ENCODE measurements around the gene SFXN2.

Gene SFXN2

GRCh38 chr10:102712843-102713538 lies 1.4 kb upstream of the SFXN2 start:
- peaks cover 14% of the 10 kb centered on the region for H3K79me1 ChIP-seq (ENCODE audit: low read length)
- no peak overlapping the region for H4K12ac ChIP-seq (ENCODE audit: low read depth, low read length)
- no peak overlapping the region for H3K18ac ChIP-seq (ENCODE audit: low read length)
- H3K79me2 ChIP-seq (ENCODE audit: control insufficient read depth, insufficient read depth, low read length, poor library complexity) = peaks cover 6% of the 10 kb centered on the region
- no peak overlapping the region for H4K8ac ChIP-seq (ENCODE audit: low read depth, low read length)
- no peak overlapping the region for H2BK5ac ChIP-seq (ENCODE audit: low read depth, low read length, poor library complexity)
- H3K4me2 ChIP-seq (ENCODE audit: low read length) = peak overlapping the region; percentile 88
- no peak for DNase-seq
- H3K4me1 ChIP-seq (ENCODE audit: control insufficient read depth in 1 of 2, insufficient read depth in 2 of 2, low read length in 2 of 2) = peaks cover 11 to 19% of the 10 kb centered on the region in 2 experiments
- no peak overlapping the region for H3K4ac ChIP-seq (ENCODE audit: low read depth, low read length)
- peak overlapping the region; percentile 45 for H3K27ac ChIP-seq (ENCODE audit: low read depth, low read length)
- no peaks in the 10 kb centered on the region for H3K36me3 ChIP-seq (ENCODE audit: control insufficient read depth in 1 of 2, insufficient read depth in 2 of 2, low read length in 2 of 2)
- H2AFZ ChIP-seq (ENCODE audit: insufficient read depth, low read length, poor library complexity) = no peak overlapping the region
- H3K9ac ChIP-seq (ENCODE audit: low read length) = peak overlapping the region; percentile 91
- no peak overlapping the region for H2BK120ac ChIP-seq (ENCODE audit: insufficient read depth, low read length, poor library complexity)
- no peaks in the 10 kb centered on the region for H3K27me3 ChIP-seq (ENCODE audit: insufficient read depth, low read length)
- H4K91ac ChIP-seq (ENCODE audit: low read depth, low read length) = no peak overlapping the region
- no peak overlapping the region for H3K14ac ChIP-seq (ENCODE audit: low read length)
- no peak overlapping the region for H2BK12ac ChIP-seq (ENCODE audit: low read length)
- H2AK5ac ChIP-seq (ENCODE audit: low read length) = no peak overlapping the region
- H3K4me3 ChIP-seq (ENCODE audit: low read depth, low read length) = no peak overlapping the region
- H3K9me3 ChIP-seq (ENCODE audit: insufficient read depth, low read depth, low read length) = no peaks in the 10 kb centered on the region
- H3K23ac ChIP-seq (ENCODE audit: low read length) = no peak overlapping the region
- no CpG with 5 or more reads among the region's 8 CpGs for WGBS (ENCODE audit: extremely low coverage, insufficient coverage, insufficient read length)

DNA sequence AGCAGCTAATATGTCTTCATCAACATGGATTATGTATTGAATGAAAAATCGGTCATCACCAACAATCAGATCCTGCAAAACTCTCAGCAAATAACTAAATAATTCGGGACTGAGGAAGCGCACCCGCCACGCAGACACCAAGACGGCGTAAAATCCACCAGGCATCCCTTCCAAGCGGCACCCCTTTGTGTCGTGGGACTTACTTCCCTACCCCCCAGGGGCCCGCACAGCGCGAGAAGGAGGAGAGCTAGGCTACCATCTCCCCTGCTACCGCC lies 960 bp upstream of the SFXN2 start:
- no CpG with 5 or more reads among the region's 13 CpGs for WGBS (ENCODE audit: extremely low coverage, insufficient coverage, insufficient read length)
- Histone ChIP-seq H3K79me2 (ENCODE audit: control insufficient read depth, insufficient read depth, low read length, poor library complexity) (peaks cover 6% of the 10 kb centered on the region), H3K36me3 (ENCODE audit: control insufficient read depth in 1 of 2, insufficient read depth in 2 of 2, low read length in 2 of 2) (no peaks in the 10 kb centered on the region), H2AFZ (ENCODE audit: insufficient read depth, low read length, poor library complexity) (peak overlapping the region; percentile 78), H3K79me1 (ENCODE audit: low read length) (peaks cover 15% of the 10 kb centered on the region), H3K27ac (ENCODE audit: low read depth, low read length) (peak overlapping the region; percentile 45), H3K4ac (ENCODE audit: low read depth, low read length) (peak overlapping the region; percentile 28), H4K91ac (ENCODE audit: low read depth, low read length) (peak overlapping the region; percentile 53), H2BK5ac (ENCODE audit: low read depth, low read length, poor library complexity) (peak overlapping the region; percentile 60), H3K4me3 (ENCODE audit: low read depth, low read length) (peak overlapping the region; percentile 90), H3K27me3 (ENCODE audit: insufficient read depth, low read length) (no peaks in the 10 kb centered on the region), H3K9me3 (ENCODE audit: insufficient read depth, low read depth, low read length) (no peaks in the 10 kb centered on the region), H3K14ac (ENCODE audit: low read length) (peak overlapping the region; percentile 69), H2BK120ac (ENCODE audit: insufficient read depth, low read length, poor library complexity) (no peak overlapping the region), H4K8ac (ENCODE audit: low read depth, low read length) (peak overlapping the region; percentile 75), H2BK12ac (ENCODE audit: low read length) (no peak overlapping the region), H4K12ac (ENCODE audit: low read depth, low read length) (peak overlapping the region; percentile 15), H3K4me1 (ENCODE audit: control insufficient read depth in 1 of 2, insufficient read depth in 2 of 2, low read length in 2 of 2) (peaks cover 11 to 20% of the 10 kb centered on the region in 2 experiments), H3K18ac (ENCODE audit: low read length) (peak overlapping the region; percentile 2), H3K9ac (ENCODE audit: low read length) (peak overlapping the region; percentile 91), H3K23ac (ENCODE audit: low read length) (no peak overlapping the region), H2AK5ac (ENCODE audit: low read length) (no peak overlapping the region), H3K4me2 (ENCODE audit: low read length) (peak overlapping the region; percentile 88)
- peak; percentile 45 to 73 for DNase-seq

GRCh38 chr10:102713814-102714620 lies 419 bp upstream of the SFXN2 start, which contains the start of gene ARL3:
Gene ARL3 (minus strand): TSS chr10:102714397. CDS start chr10:102714275, 122 bp downstream.
- Histone ChIP-seq H3K4me3 (ENCODE audit: low read depth, low read length) (peak within 1 kb of the TSS; percentile 90), H2BK12ac (ENCODE audit: low read length) (peak within 1 kb of the TSS; percentile 6), H3K14ac (ENCODE audit: low read length) (peak within 1 kb of the TSS; percentile 86), H3K27ac (ENCODE audit: low read depth, low read length) (peak within 1 kb of the TSS; percentile 45), H3K9ac (ENCODE audit: low read length) (peak within 1 kb of the TSS; percentile 92), H3K4me1 (ENCODE audit: control insufficient read depth in 1 of 2, insufficient read depth in 2 of 2, low read length in 2 of 2) (peaks cover 15 to 23% of the 10 kb centered on the region in 2 experiments), H3K9me3 (ENCODE audit: insufficient read depth, low read depth, low read length) (no peaks in the 10 kb centered on the region), H3K27me3 (ENCODE audit: insufficient read depth, low read length) (no peaks in the 10 kb centered on the region), H4K8ac (ENCODE audit: low read depth, low read length) (peak within 1 kb of the TSS; percentile 79), H3K18ac (ENCODE audit: low read length) (peak within 1 kb of the TSS; percentile 67), H2BK120ac (ENCODE audit: insufficient read depth, low read length, poor library complexity) (peak within 1 kb of the TSS; percentile 77), H3K4me2 (ENCODE audit: low read length) (peak within 1 kb of the TSS; percentile 95), H3K36me3 (ENCODE audit: control insufficient read depth in 1 of 2, insufficient read depth in 2 of 2, low read length in 2 of 2) (no peaks in the 10 kb centered on the region), H3K79me1 (ENCODE audit: low read length) (peaks cover 17% of the 10 kb centered on the region), H2AFZ (ENCODE audit: insufficient read depth, low read length, poor library complexity) (peak within 1 kb of the TSS; percentile 78), H4K91ac (ENCODE audit: low read depth, low read length) (peak within 1 kb of the TSS; percentile 74), H2BK5ac (ENCODE audit: low read depth, low read length, poor library complexity) (peak within 1 kb of the TSS; percentile 60), H3K23ac (ENCODE audit: low read length) (no peak within 1 kb of the TSS), H3K4ac (ENCODE audit: low read depth, low read length) (peak within 1 kb of the TSS; percentile 60), H2AK5ac (ENCODE audit: low read length) (peak within 1 kb of the TSS; percentile 7), H3K79me2 (ENCODE audit: control insufficient read depth, insufficient read depth, low read length, poor library complexity) (peaks cover 6% of the 10 kb centered on the region), H4K12ac (ENCODE audit: low read depth, low read length) (peak within 1 kb of the TSS; percentile 28)
- DNase-seq = peak; percentile 96 to 98
- WGBS (ENCODE audit: extremely low coverage, insufficient coverage, insufficient read length) = no CpG with 5 or more reads among the region's 62 CpGs

- no peak overlapping the region for H3K4me2 ChIP-seq (ENCODE audit: low read length)
- no peak overlapping the region for H2AFZ ChIP-seq (ENCODE audit: insufficient read depth, low read length, poor library complexity)
- H3K27ac ChIP-seq (ENCODE audit: low read depth, low read length) = peak overlapping the region; percentile 32
- peaks cover 15 to 21% of the 10 kb centered on the region in 2 experiments for H3K4me1 ChIP-seq (ENCODE audit: control insufficient read depth in 1 of 2, insufficient read depth in 2 of 2, low read length in 2 of 2)
- H3K27me3 ChIP-seq (ENCODE audit: insufficient read depth, low read length) = no peaks in the 10 kb centered on the region
- WGBS (ENCODE audit: extremely low coverage, insufficient coverage, insufficient read length) = no CpG with 5 or more reads among the region's 1 CpG
- DNase-seq = no peak
- peak overlapping the region; percentile 20 for H2BK5ac ChIP-seq (ENCODE audit: low read depth, low read length, poor library complexity)
- H4K8ac ChIP-seq (ENCODE audit: low read depth, low read length) = peak overlapping the region; percentile 16
- H3K4me3 ChIP-seq (ENCODE audit: low read depth, low read length) = no peak overlapping the region
- no peak overlapping the region for H3K14ac ChIP-seq (ENCODE audit: low read length)
- H3K9ac ChIP-seq (ENCODE audit: low read length) = no peak overlapping the region
- H3K9me3 ChIP-seq (ENCODE audit: insufficient read depth, low read depth, low read length) = no peaks in the 10 kb centered on the region
- no peak overlapping the region for H4K12ac ChIP-seq (ENCODE audit: low read depth, low read length)
- H4K91ac ChIP-seq (ENCODE audit: low read depth, low read length) = no peak overlapping the region
- peaks cover 17% of the 10 kb centered on the region for H3K79me1 ChIP-seq (ENCODE audit: low read length)
- H3K79me2 ChIP-seq (ENCODE audit: control insufficient read depth, insufficient read depth, low read length, poor library complexity) = peaks cover 6% of the 10 kb centered on the region
- peak overlapping the region; percentile 65 for H2BK12ac ChIP-seq (ENCODE audit: low read length)
- peak overlapping the region; percentile 50 for H2AK5ac ChIP-seq (ENCODE audit: low read length)
- peak overlapping the region; percentile 37 for H3K4ac ChIP-seq (ENCODE audit: low read depth, low read length)
- no peak overlapping the region for H3K18ac ChIP-seq (ENCODE audit: low read length)
- H3K23ac ChIP-seq (ENCODE audit: low read length) = no peak overlapping the region
- no peaks in the 10 kb centered on the region for H3K36me3 ChIP-seq (ENCODE audit: control insufficient read depth in 1 of 2, insufficient read depth in 2 of 2, low read length in 2 of 2)
- no peak overlapping the region for H2BK120ac ChIP-seq (ENCODE audit: insufficient read depth, low read length, poor library complexity)
These were observed 1.4 kb downstream of the SFXN2 start for GRCh38 chr10:102715880-102716279.
